Pancreas (tissue), 10 donors: Measurements from ENCODE around the gene PTEN. TPM values are rescaled to one million over a fixed set of nuclear protein-coding genes. Genes with fewer than 3 reads are reported as not detected.
"Not testable (repeated sequence)": the region's sequence is repeated elsewhere in the genome, so short reads cannot be mapped to it uniquely, and the experiment has no call there.

ENCODE experiments used
- ATAC-seq, 4 donors: fragments of 200-7000 bp; cut with Tn5 transposase; one replicate each; pipeline versions ENCODE4 v1.8.0 to v1.9.1; 2020; ENCODE audit warnings: mild to moderate bottlenecking in 4 of 4, moderate library complexity in 4 of 4
- DNase-seq, 6 donors: peaks; one replicate each; pipeline ENCODE4 v3.0.0-alpha.2; 2020
- FAIRE-seq: peaks from 2 replicates; lab custom pipeline; 2012; peaks lifted over from hg19 to GRCh38; lab: Jason Lieb, UNC
- H3K27ac ChIP-seq, 4 donors: fragments of 200-600 bp; sonication (generic); 1 replicate in 3 of 4; 2 replicates in 1 of 4; pipeline versions ENCODE4 v1.5.0 to v1.8.0; 2020
- H3K27me3 ChIP-seq, 4 donors: fragments of 200-600 bp; one replicate each; pipeline ENCODE4 v1.8.0; 2021
- H3K36me3 ChIP-seq, 3 donors: fragments of 200-600 bp; sonication (generic) in 1 of 3; one replicate each; pipeline versions ENCODE4 v1.5.0 to v1.8.0; 2020 to 2021
- H3K4me1 ChIP-seq, 3 donors: fragments of 200-600 bp; one replicate each; pipeline ENCODE4 v1.8.0; 2021
- H3K4me3 ChIP-seq, 4 donors: fragments of 200-600 bp; sonication (generic) in 2 of 4; one replicate each; pipeline versions ENCODE4 v1.5.0 to v1.8.0; 2020 to 2021
- H3K9me3 ChIP-seq, 4 donors: fragments of 200-600 bp; one replicate each; pipeline ENCODE4 v1.8.0; 2021
- CTCF ChIP-seq, 4 donors: fragments of 200-600 bp; sonication (generic) in 3 of 4; IDR thresholded peaks; one replicate each; pipeline versions ENCODE4 v1.5.0 to v1.8.0; 2021; ENCODE audit warnings: antibody characterized with exemption in 4 of 4
- WGBS, 2 donors: extraction: QIAGEN DNeasy Blood & Tissue Kit; methylation state at CpG; one replicate each; pipeline ENCODE4 v1.1.7; 2013; 5-methylcytosine and 5-hydroxymethylcytosine counted together
- intact Hi-C, 3 donors: fragments of 100-400 bp; cut with DNase I; formaldehyde crosslinking; loops; one replicate each; pipeline versions ENCODE4 v1.11.1 to v1.14.2; 2022
- polyA plus RNA-seq, 2 donors: library from polyadenylated mRNA; stranded (reverse); fragments of 200-250 nt; gene quantifications; one replicate each; pipeline ENCODE4 v1.2.3, GENCODE V29; 2013
- total RNA-seq, 6 donors: library from RNA; stranded (reverse); fragmentation: NEBNext Ultra II Directional in 4 of 6; extraction: Animal tissue kit (Norgen Biotek cat#: 25700) in 4 of 6; gene quantifications; one replicate each; pipeline versions ENCODE4 v1.2.1 to v1.2.4, GENCODE V29; 2021 to 2023
- donor health status: healthy with polysubstance abuse.
- donor health status: DM: no; HTN: no; CAD: no; lungs with moderate emphysema.
- donor health status: DM: no; HTN: no; CAD: no.
- donor health status: control.
- donor health status: control.
- donor health status: Bipolar disorder and iron deficiency.
- donor health status: DM: yes; HTN: yes; CAD: no.
- donor health status: DM: no; HTN: no; CAD: no.
- donor health status: DM: no; HTN: no; CAD: no.
- donor health status: DM: yes; HTN: yes; CAD: no.

PTEN gene
- total and polyA plus RNA-seq, 8 donors = 19.2 to 64.1 (median 40.4) TPM

DNA sequence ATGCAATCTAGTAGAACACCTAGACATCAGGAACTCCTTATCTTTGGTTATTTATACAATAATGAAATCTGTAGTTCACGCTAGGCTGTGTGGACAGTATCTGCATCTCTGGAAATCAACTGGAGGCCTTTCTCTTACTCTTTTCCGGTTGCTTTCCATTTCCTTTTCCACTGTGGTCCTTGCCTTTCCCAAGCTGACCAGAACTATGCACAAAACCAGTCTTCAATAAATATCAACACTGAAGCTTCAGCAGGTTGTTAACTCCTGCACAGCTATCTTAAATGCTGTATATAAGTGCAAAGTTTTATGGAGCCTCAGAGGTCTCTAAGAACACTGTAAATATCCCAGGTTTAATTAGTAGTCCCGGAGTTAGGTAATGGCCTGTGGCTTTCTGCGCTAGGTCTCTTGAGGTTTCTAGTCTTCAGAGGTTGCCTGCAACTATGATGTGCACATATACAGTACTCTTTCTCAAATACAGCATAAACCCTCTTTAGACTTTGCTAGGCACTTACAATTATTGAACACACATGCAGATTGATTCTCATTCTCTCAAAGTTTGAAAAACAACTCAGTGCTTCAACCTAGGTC is 2.5 kb upstream of the PTEN start:
- TF ChIP-seq CTCF (IDR thresholded peaks at IDR 0.05) = no peak
- Histone ChIP-seq H3K27me3 (no peaks in the 10 kb centered on the region), H3K9me3 (no peaks in the 10 kb centered on the region), H3K4me3 (peak overlapping the region in 2 of 4 donors; percentile 88 to 94), H3K36me3 (no peaks in the 10 kb centered on the region), H3K27ac (peak overlapping the region; percentile 80 to 98 (median 95)), H3K4me1 (peaks cover 4 to 11% (median 7%) of the 10 kb centered on the region in 3 donors)
- intact Hi-C loops = no loop called here
- FAIRE-seq (no peak), ATAC-seq (no peak), DNase-seq (no peak)
- 47 to 49% methylated on average over 4 of the region's 4 CpGs for WGBS, 2 donors

DNA sequence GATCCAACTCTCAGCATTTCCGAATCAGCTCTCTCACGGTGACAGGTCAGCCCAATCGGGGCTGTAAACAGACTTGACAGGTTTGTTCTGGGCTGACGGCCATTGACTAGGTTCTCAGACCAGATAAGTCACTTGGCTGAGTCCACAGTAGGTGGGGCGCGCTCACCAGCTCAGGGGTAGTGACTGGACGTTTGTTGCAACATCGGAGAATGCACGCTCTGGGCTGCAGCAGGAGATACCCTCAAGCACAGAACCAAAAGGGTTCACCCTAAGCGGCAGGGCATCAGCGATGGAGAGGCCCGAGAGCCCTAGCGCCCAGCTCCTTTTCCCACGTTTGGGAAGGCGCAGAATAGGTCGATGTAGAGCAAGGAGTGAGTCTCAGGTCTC is 1.9 kb upstream of the PTEN start:
- WGBS, 2 donors = 2 to 3% methylated on average over 16 of the region's 16 CpGs

DNA sequence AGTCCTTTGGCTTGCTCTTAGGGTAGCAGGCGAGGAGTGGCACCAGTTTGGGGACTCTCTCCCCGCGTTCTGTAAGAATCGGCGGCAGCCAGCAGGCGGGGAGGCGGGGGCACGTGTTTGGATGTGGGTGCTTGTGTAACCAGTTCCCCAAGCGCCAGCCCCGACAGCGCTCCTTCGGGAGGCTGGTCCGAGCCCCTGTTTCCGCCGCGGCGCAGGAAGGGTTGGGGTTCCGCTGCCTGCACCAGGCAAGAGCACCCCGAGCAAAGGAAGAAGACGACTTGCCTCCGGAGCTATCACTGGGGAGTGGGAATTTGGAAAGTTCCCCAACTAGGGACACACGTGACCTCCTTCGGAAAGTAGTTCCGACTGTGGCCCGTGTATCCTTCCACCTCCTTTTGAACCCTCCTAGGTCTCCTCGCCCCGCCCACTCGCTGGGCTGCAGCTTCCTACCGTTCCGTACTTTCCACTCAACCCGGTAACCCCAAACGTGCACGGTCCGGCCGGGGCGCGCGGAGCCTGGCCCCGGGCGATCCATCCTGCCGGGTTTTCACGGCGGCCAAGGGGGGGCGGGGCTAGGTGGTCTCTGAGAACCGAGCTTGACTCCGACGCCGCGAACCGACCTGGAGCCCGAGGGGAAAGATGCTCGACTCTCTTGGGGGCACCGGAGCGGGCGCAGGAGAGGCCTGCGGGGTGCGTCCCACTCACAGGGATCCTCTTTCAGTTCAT is 1.3 kb upstream of the PTEN start:
- Histone ChIP-seq H3K36me3 (no peaks in the 10 kb centered on the region), H3K4me1 (peaks cover 4 to 11% (median 7%) of the 10 kb centered on the region in 3 donors), H3K27me3 (no peaks in the 10 kb centered on the region), H3K9me3 (no peaks in the 10 kb centered on the region), H3K4me3 (peak overlapping the region; percentile 77 to 99 (median 91)), H3K27ac (peak overlapping the region; percentile 80 to 98 (median 95))
- intact Hi-C loops = no loop called here
- DNase-seq = peak; percentile 96 to 98 (median 98)
- 0% methylated on average over 57 of the region's 57 CpGs for WGBS, 2 donors
- peak; percentile 81 to 89 (median 84) for ATAC-seq
- no peak for TF ChIP-seq CTCF (IDR thresholded peaks at IDR 0.05)
- FAIRE-seq = no peak

More for the DNA sequence above, 1.9 kb upstream of the PTEN start:
- Histone ChIP-seq H3K27ac (peak overlapping the region; percentile 80 to 98 (median 95)), H3K4me1 (peaks cover 4 to 11% (median 7%) of the 10 kb centered on the region in 3 donors), H3K9me3 (no peaks in the 10 kb centered on the region), H3K27me3 (no peaks in the 10 kb centered on the region), H3K36me3 (no peaks in the 10 kb centered on the region), H3K4me3 (peak overlapping the region; percentile 77 to 99 (median 91))
- no peak for FAIRE-seq
- peak; percentile 38 to 62 (median 52) for ATAC-seq
- DNase-seq = peak; percentile 81 to 90 (median 84)
- TF ChIP-seq CTCF (IDR thresholded peaks at IDR 0.05) = no peak
- intact Hi-C loops = no loop called here

GRCh38 chr10:87862679-87863052 is 759 bp upstream of the PTEN start:
- H3K9me3 ChIP-seq = no peaks in the 10 kb centered on the region
- H3K27me3 ChIP-seq = no peaks in the 10 kb centered on the region
- no peak for TF ChIP-seq CTCF (IDR thresholded peaks at IDR 0.05)
- DNase-seq (peak in 1 of 6 donors; percentile 44), FAIRE-seq (no peak), ATAC-seq (peak; percentile 5 to 15 (median 8))
- intact Hi-C loops = no loop called here
- H3K4me1 ChIP-seq = peaks cover 4 to 11% (median 7%) of the 10 kb centered on the region in 3 donors
- no peaks in the 10 kb centered on the region for H3K36me3 ChIP-seq
- peak overlapping the region; percentile 77 to 99 (median 91) for H3K4me3 ChIP-seq
- H3K27ac ChIP-seq = peak overlapping the region; percentile 76 to 98 (median 95)
- 0% methylated on average over 21 of the region's 21 CpGs for WGBS, 2 donors

DNA sequence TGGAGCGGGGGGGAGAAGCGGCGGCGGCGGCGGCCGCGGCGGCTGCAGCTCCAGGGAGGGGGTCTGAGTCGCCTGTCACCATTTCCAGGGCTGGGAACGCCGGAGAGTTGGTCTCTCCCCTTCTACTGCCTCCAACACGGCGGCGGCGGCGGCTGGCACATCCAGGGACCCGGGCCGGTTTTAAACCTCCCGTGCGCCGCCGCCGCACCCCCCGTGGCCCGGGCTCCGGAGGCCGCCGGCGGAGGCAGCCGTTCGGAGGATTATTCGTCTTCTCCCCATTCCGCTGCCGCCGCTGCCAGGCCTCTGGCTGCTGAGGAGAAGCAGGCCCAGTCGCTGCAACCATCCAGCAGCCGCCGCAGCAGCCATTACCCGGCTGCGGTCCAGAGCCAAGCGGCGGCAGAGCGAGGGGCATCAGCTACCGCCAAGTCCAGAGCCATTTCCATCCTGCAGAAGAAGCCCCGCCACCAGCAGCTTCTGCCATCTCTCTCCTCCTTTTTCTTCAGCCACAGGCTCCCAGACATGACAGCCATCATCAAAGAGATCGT is 598 bp downstream of the PTEN start:
- H3K27me3 ChIP-seq, H3K36me3 ChIP-seq, H3K9me3 ChIP-seq, FAIRE-seq, intact Hi-C loops, ATAC-seq: not testable (repeated sequence)
- peak; percentile 20 to 71 (median 46) for DNase-seq
- Histone ChIP-seq H3K4me3 (peak overlapping the region; percentile 77 to 99 (median 91)), H3K4me1 (peaks cover 4 to 13% (median 11%) of the 10 kb centered on the region in 3 donors), H3K27ac (peak overlapping the region; percentile 76 to 98 (median 95))
- 0% methylated on average over 20 to 47 of the region's 47 CpGs for WGBS, 2 donors
